NCI-H774 (cell line): ENCODE measurements around the gene HERC2.

ENCODE experiments used
- DNase-seq: peaks from one replicate; lab custom pipeline; 2025; lab: John Stamatoyannopoulos, UW

The HERC2 gene

GRCh38 chr15:28096670-28097431, 225.1 kb downstream of the HERC2 start:
- DNase-seq: no peak

GRCh38 chr15:28096411-28096669, 225.6 kb downstream of the HERC2 start:
- no peak for DNase-seq

- peak; percentile 58 for DNase-seq
These were observed 227.1 kb downstream of the HERC2 start for GRCh38 chr15:28094732-28095521.

- DNase-seq: no peak
These were observed 228.0 kb downstream of the HERC2 start for GRCh38 chr15:28093752-28094535.

- DNase-seq: no peak
These were observed 230.7 kb downstream of the HERC2 start for GRCh38 chr15:28091313-28091712.

- DNase-seq: no peak
These were observed 235.7 kb downstream of the HERC2 start for GRCh38 chr15:28086175-28086703.

GRCh38 chr15:28085489-28086174, 236.3 kb downstream of the HERC2 start:
- DNase-seq: no peak

GRCh38 chr15:28084547-28084946, 237.4 kb downstream of the HERC2 start:
- DNase-seq: no peak

- DNase-seq: no peak
These were observed 238.9 kb downstream of the HERC2 start for GRCh38 chr15:28082891-28083684.

- DNase-seq: no peak
These were observed 240.4 kb downstream of the HERC2 start for GRCh38 chr15:28081594-28081993.

GRCh38 chr15:28080386-28080785, 241.6 kb downstream of the HERC2 start:
- no peak for DNase-seq

- DNase-seq: no peak
These were observed 242.5 kb downstream of the HERC2 start for GRCh38 chr15:28079313-28079969.

- no peak for DNase-seq
These were observed 243.7 kb downstream of the HERC2 start for GRCh38 chr15:28078191-28078719.

- DNase-seq: no peak
These were observed 246.4 kb downstream of the HERC2 start for GRCh38 chr15:28075573-28075972.

- DNase-seq: no peak
These were observed 253.0 kb downstream of the HERC2 start for GRCh38 chr15:28068930-28069329.

GRCh38 chr15:28066231-28066630, 255.7 kb downstream of the HERC2 start:
- DNase-seq: no peak
